NT2/D1 (cell line): Measurements from ENCODE around the gene ELAVL4.

Experiments
- DNase-seq: peaks from one replicate; pipeline ENCODE4 v3.0.0-alpha.2; 2011; ENCODE audit warnings: low read depth, low spot score
- H3K27me3 ChIP-seq: 2 replicates; pipeline ENCODE4 v1.6.0; 2011; ENCODE audit warnings: mild to moderate bottlenecking; ENCODE audit not compliant: insufficient read length, insufficient read depth
- H3K36me3 ChIP-seq: 2 replicates; pipeline ENCODE4 v1.6.1; 2011; ENCODE audit warnings: mild to moderate bottlenecking, low read length, mixed read lengths; ENCODE audit not compliant: insufficient read depth, insufficient read length
- H3K4me1 ChIP-seq: 2 replicates; pipeline ENCODE4 v1.5.1; 2011; ENCODE audit not compliant: insufficient read depth, insufficient read length
- H3K4me3 ChIP-seq: 2 replicates; pipeline ENCODE4 v1.5.1; 2011; ENCODE audit warnings: low read depth; ENCODE audit not compliant: insufficient read length
- H3K9ac ChIP-seq: 2 replicates; pipeline ENCODE4 v1.6.0; 2011; ENCODE audit warnings: low read depth; ENCODE audit not compliant: insufficient read length
- H3K9me3 ChIP-seq: 2 replicates; pipeline ENCODE4 v1.5.1; 2011; ENCODE audit warnings: mild to moderate bottlenecking, low read length; ENCODE audit not compliant: insufficient read depth
- SUZ12 ChIP-seq: IDR thresholded peaks from 2 replicates; pipeline ENCODE4 v1.6.1; 2011; ENCODE audit not compliant: insufficient read length, insufficient read depth; ENCODE audit errors: extremely low read depth
- YY1 ChIP-seq: IDR thresholded peaks from 2 replicates; pipeline ENCODE4 v1.6.1; 2011; ENCODE audit not compliant: insufficient read length, insufficient read depth
- ZNF274 ChIP-seq: IDR thresholded peaks from 2 replicates; pipeline ENCODE4 v1.6.1; 2011; ENCODE audit warnings: mild to moderate bottlenecking, low read depth, low read length

The ELAVL4 gene

DNA sequence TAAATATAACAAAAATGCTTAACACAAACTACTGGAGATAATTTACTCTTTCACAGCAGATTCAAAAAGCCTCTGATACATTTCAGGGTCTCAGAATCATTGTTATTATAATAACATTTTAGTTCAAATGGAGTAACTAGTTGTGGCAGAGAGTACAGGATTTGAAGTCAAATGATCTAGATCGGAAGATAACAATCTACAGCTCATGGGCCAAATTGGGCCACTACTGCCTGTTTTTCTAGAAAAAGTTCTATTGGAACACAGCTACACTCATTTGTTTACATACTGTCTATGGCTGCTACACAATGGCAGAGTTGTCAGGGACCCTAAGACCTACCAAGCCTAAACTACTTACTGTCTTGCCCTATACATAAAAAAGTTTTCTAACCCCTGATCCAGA lies 63.6 kb downstream of the ELAVL4 start:
- Histone ChIP-seq H3K9ac (no peak overlapping the region), H3K4me1 (no peaks in the 10 kb centered on the region), H3K9me3 (no peaks in the 10 kb centered on the region), H3K4me3 (no peak overlapping the region), H3K27me3 (no peaks in the 10 kb centered on the region), H3K36me3 (no peaks in the 10 kb centered on the region)
- TF ChIP-seq YY1 (no peak), ZNF274 (no peak), SUZ12 (no peak)
- no peak for DNase-seq

DNA sequence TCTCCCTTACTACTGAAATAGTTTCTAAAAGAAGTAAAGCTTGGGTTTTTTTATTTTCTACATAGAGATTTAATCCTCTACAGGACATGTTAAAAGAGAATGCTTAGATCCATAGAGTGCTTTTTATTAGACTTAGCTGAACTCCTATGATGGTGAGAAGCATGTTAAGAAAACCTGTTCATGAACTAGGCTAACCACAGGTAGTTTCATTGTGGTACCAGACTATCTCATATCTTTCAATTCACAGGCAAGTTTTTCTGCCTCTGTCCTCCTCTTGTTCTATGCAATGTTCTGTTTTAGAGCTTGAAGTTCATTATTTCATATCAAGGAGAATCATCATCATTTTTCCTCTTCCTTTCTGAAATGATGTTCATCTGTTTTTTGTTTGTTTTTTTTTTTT lies 65.4 kb downstream of the ELAVL4 start:
- no peaks in the 10 kb centered on the region for H3K27me3 ChIP-seq
- TF ChIP-seq YY1, result no peak
- TF ChIP-seq SUZ12, result no peak
- no peak for TF ChIP-seq ZNF274
- no peaks in the 10 kb centered on the region for H3K4me1 ChIP-seq
- DNase-seq, result no peak
- no peaks in the 10 kb centered on the region for H3K36me3 ChIP-seq
- no peaks in the 10 kb centered on the region for H3K9me3 ChIP-seq
- H3K4me3 ChIP-seq, result no peak overlapping the region
- no peak overlapping the region for H3K9ac ChIP-seq

DNA sequence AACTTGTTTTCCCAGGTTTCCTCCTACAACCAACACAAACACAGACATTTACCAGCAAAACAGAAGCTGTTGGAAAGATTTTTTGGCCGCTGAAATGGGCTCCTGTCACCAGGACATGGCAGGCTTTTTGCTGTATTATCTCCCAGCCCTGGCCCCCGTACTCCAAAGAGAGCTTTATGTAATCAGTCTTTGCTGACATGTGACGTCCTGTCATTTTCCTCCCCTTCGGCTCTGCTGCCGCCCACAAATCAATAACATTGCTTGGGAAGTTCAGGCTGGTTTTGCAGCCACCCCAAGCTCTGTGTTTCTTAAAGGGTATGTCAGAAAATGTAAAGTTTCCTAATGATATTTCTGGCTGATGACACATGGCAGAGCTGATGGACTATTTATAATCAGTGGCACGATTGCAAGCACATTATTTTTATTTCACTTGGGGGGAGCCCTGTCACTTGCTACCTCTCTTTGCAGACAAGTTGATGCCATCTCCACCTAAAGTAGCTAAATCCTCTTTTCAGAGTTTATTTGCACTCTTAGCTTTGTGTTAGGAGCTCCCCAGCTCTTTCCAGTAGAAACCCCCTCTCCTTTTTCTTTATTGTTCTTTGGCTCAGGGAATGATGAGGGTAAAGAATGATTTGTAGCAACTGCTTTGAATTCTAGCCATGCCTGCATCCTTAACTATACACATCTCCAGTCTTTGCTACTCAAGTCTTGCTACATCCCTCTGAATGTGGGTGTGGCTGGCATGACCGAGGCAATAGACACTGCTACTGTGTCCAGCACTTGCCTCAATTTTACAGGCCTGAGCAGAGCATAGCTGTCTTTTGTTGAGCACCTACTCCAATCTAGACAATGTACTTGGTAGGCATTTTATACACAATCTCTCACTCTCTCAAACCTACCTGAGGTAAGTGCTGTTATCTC lies 67.3 kb downstream of the ELAVL4 start:
- H3K9ac ChIP-seq, result no peak overlapping the region
- H3K27me3 ChIP-seq, result no peaks in the 10 kb centered on the region
- no peaks in the 10 kb centered on the region for H3K36me3 ChIP-seq
- no peak for DNase-seq
- no peak overlapping the region for H3K4me3 ChIP-seq
- no peaks in the 10 kb centered on the region for H3K9me3 ChIP-seq
- no peak for TF ChIP-seq YY1
- no peaks in the 10 kb centered on the region for H3K4me1 ChIP-seq

DNA sequence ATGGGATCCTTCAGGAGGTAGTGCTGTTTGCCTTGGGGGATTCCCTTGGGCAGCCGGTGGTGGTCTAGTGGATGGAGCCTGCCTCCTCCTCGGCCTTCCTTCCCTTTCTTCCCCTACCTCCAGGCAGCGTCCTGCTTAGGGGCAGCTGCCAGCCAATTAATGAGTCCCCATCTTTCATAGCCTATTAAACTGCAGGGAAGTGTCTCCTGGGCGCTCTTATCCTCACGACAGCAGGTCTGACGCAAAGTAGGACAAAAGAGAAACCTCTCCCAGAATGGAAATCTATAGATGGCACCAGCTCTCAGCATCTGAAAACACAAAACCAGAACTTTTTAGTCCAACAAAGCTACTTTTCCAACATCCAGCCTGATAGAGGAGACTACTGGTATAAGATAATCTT lies 69.3 kb downstream of the ELAVL4 start:
- H3K9ac ChIP-seq, result no peak overlapping the region
- H3K27me3 ChIP-seq, result no peaks in the 10 kb centered on the region
- no peaks in the 10 kb centered on the region for H3K4me1 ChIP-seq
- no peaks in the 10 kb centered on the region for H3K9me3 ChIP-seq
- DNase-seq, result no peak
- H3K4me3 ChIP-seq, result no peak overlapping the region
- TF ChIP-seq SUZ12 (no peak), YY1 (no peak), ZNF274 (no peak)
- H3K36me3 ChIP-seq, result no peaks in the 10 kb centered on the region

DNA sequence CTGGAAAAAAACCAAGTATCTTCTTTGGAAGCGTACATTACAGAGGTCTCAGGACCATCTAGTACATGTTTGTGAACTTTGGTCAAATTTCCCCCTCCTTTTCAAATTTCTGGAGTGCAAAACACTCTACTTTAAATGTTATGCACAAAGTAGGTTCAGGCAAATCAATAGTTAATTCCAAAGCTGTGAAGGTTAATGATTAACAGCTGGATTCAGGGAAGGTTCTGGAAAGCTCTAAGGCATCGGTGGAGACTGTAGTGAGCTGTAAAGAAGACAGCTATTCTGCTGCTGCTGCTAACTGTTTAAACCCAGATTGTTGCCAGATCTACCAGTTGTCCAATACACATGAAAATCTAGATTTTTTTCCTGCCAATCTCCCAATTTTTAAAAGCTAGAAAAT lies 70.9 kb downstream of the ELAVL4 start:
- TF ChIP-seq ZNF274, result no peak
- Histone ChIP-seq H3K4me3 (no peak overlapping the region), H3K9me3 (no peaks in the 10 kb centered on the region), H3K36me3 (no peaks in the 10 kb centered on the region), H3K9ac (no peak overlapping the region), H3K4me1 (no peaks in the 10 kb centered on the region), H3K27me3 (no peaks in the 10 kb centered on the region)
- no peak for DNase-seq

DNA sequence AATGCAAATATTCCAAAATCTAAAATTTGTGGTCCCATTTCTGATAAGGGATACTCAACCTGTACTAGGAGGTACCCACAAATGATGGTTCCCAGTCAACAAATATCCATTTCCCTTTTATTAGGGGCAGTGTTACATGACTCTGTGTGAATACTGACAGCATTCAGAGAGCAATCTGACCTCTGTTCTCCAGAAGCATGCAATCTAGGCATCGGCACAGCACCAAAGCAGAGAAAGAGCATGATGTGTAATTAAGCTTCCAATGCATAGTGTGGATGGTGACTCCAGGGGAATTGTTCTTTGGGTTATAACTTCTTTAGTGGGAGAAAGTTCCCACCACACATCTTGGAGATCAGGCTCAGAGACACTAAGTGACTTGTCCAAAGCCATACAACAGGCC lies 71.6 kb downstream of the ELAVL4 start:
- DNase-seq, result no peak
- Histone ChIP-seq H3K27me3 (no peaks in the 10 kb centered on the region), H3K4me3 (no peak overlapping the region), H3K4me1 (no peaks in the 10 kb centered on the region), H3K36me3 (no peaks in the 10 kb centered on the region), H3K9me3 (no peaks in the 10 kb centered on the region), H3K9ac (no peak overlapping the region)
- no peak for TF ChIP-seq YY1
- no peak for TF ChIP-seq SUZ12
- TF ChIP-seq ZNF274, result no peak

DNA sequence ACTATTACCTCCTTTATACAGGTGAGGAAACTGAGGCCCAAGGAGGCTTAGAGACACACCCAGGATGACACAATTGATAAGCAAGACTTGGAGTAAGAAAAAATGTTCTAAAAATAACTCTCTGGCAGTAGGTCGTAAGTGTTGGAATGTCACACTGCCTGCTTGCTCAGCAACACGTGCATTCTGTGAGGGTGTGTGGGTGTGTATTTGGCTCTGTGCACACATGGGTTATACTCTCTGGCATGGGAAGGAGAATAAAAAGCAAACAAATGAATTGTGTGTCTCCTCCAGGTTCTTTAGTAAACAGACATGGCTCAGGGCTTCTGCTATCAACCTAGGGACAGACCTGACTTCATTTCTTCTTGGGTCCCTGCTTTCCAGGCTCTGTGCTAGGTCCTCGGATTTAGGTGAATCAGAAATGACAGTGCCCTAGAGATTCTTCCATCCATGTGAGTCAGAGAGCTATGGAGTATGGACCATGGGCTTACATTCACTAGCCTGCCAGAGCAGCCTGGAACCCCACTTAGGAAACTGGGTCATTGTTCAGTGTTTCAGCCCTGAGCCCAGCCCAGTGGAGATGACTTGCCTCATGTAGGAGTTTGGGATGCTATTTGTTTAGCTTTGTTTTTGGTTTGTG lies 72.4 kb downstream of the ELAVL4 start:
- Histone ChIP-seq H3K36me3 (no peaks in the 10 kb centered on the region), H3K4me3 (no peak overlapping the region), H3K4me1 (no peaks in the 10 kb centered on the region), H3K27me3 (no peaks in the 10 kb centered on the region), H3K9ac (no peak overlapping the region), H3K9me3 (no peaks in the 10 kb centered on the region)
- no peak for DNase-seq
- no peak for TF ChIP-seq YY1
- TF ChIP-seq SUZ12, result no peak
- no peak for TF ChIP-seq ZNF274
